DND-41 (cell line): ENCODE results near the gene ERC1.

Experiments
- ATAC-seq: fragments of 200-7000 bp; cut with Tn5 transposase; 3 replicates; pipeline ENCODE4 v1.9.1; 2021; ENCODE audit warnings: low read depth; ENCODE audit not compliant: insufficient read depth
- DNase-seq: peaks from one replicate; pipeline ENCODE4 v3.0.0-alpha.2; 2020
- H2AFZ ChIP-seq: 2 replicates; pipeline ENCODE4 v1.6.0; 2012; ENCODE audit warnings: low read depth, low read length
- H3K27ac ChIP-seq: 2 replicates; pipeline ENCODE4 v1.5.1; 2012; ENCODE audit warnings: low read length, inconsistent platforms
- H3K27me3 ChIP-seq: fragments of 200-600 bp; sonication (generic); 2 replicates; pipeline ENCODE4 v1.6.0; 2012; ENCODE audit warnings: low read length, mild to moderate bottlenecking, inconsistent platforms; ENCODE audit not compliant: insufficient read depth, poor library complexity
- H3K36me3 ChIP-seq: 2 replicates; pipeline ENCODE4 v1.5.1; 2012; ENCODE audit warnings: low read length, inconsistent platforms; ENCODE audit not compliant: insufficient read depth
- H3K4me1 ChIP-seq: 2 replicates; pipeline ENCODE4 v1.5.1; 2012; ENCODE audit warnings: mild to moderate bottlenecking, low read length; ENCODE audit not compliant: insufficient read depth
- H3K4me2 ChIP-seq: 2 replicates; pipeline ENCODE4 v1.6.0; 2012; ENCODE audit warnings: mild to moderate bottlenecking, moderate library complexity, low read length, inconsistent platforms; ENCODE audit not compliant: insufficient read depth
- H3K4me3 ChIP-seq, 2 experiments: fragments of 200-600 bp in 1 of 2; shearing (Covaris generic) in 1 of 2; 2 replicates each; pipeline ENCODE4 v1.5.1; 2012 to 2016; ENCODE audit warnings: inconsistent platforms in 2 of 2, low read length in 2 of 2, mild to moderate bottlenecking in 2 of 2, low read depth in 1 of 2, moderate library complexity in 1 of 2
- H3K79me2 ChIP-seq: 2 replicates; pipeline ENCODE4 v1.6.0; 2012; ENCODE audit warnings: low read length, inconsistent platforms; ENCODE audit not compliant: insufficient read depth
- H3K9ac ChIP-seq: 2 replicates; pipeline ENCODE4 v1.6.0; 2012; ENCODE audit warnings: low read depth, mild to moderate bottlenecking, inconsistent platforms, low read length, moderate library complexity
- H3K9me3 ChIP-seq: 2 replicates; pipeline ENCODE4 v1.5.1; 2012; ENCODE audit warnings: low read length, moderate library complexity, mild to moderate bottlenecking, inconsistent platforms; ENCODE audit not compliant: insufficient read depth, severe bottlenecking
- H4K20me1 ChIP-seq: 2 replicates; pipeline ENCODE4 v1.6.0; 2012; ENCODE audit warnings: low read length; ENCODE audit not compliant: insufficient read depth
- CTCF ChIP-seq: IDR thresholded peaks from 2 replicates; pipeline ENCODE4 v1.5.1; 2012; ENCODE audit warnings: borderline replicate concordance, low read length, moderate library complexity, mild to moderate bottlenecking; ENCODE audit not compliant: poor library complexity, severe bottlenecking; ENCODE audit errors: extremely low read depth
- EZH2 ChIP-seq: IDR thresholded peaks from 3 replicates; pipeline ENCODE4 v1.6.1; 2012; ENCODE audit warnings: borderline replicate concordance, low read depth, mild to moderate bottlenecking, moderate library complexity, low read length, inconsistent platforms; ENCODE audit not compliant: severe bottlenecking

Gene ERC1

GRCh38 chr12:1107669-1108068 lies 116.6 kb downstream of the ERC1 start:
- H3K9me3 ChIP-seq: no peaks in the 10 kb centered on the region
- DNase-seq (no peak), ATAC-seq (no peak)
- no peak overlapping the region for H2AFZ ChIP-seq
- no peaks in the 10 kb centered on the region for H3K4me1 ChIP-seq
- H3K79me2 ChIP-seq: no peaks in the 10 kb centered on the region
- TF ChIP-seq EZH2 (no peak), CTCF (no peak)
- H4K20me1 ChIP-seq: no peaks in the 10 kb centered on the region
- H3K27me3 ChIP-seq: no peaks in the 10 kb centered on the region
- H3K27ac ChIP-seq: no peak overlapping the region
- H3K9ac ChIP-seq: no peak overlapping the region
- H3K4me2 ChIP-seq: no peak overlapping the region
- no peak overlapping the region for H3K4me3 ChIP-seq
- peaks cover 8% of the 10 kb centered on the region for H3K36me3 ChIP-seq

- Histone ChIP-seq H3K4me2 (no peak overlapping the region), H3K9me3 (no peaks in the 10 kb centered on the region), H3K27me3 (no peaks in the 10 kb centered on the region), H3K36me3 (peaks cover 8% of the 10 kb centered on the region), H3K27ac (no peak overlapping the region), H3K79me2 (no peaks in the 10 kb centered on the region), H2AFZ (no peak overlapping the region), H4K20me1 (no peaks in the 10 kb centered on the region), H3K9ac (no peak overlapping the region), H3K4me3 (no peak overlapping the region), H3K4me1 (no peaks in the 10 kb centered on the region)
- ATAC-seq (no peak), DNase-seq (no peak)
- TF ChIP-seq CTCF (no peak), EZH2 (no peak)
Observed at GRCh38 chr12:1108276-1108675, 117.3 kb downstream of the ERC1 start.

GRCh38 chr12:1115484-1116231 lies 124.6 kb downstream of the ERC1 start:
- Histone ChIP-seq H3K27ac (no peak overlapping the region), H2AFZ (no peak overlapping the region), H4K20me1 (no peaks in the 10 kb centered on the region; the same call in 1 of the 2 replicates), H3K4me2 (no peak overlapping the region), H3K9ac (no peak overlapping the region), H3K36me3 (peaks cover 11% of the 10 kb centered on the region), H3K4me3 (no peak overlapping the region), H3K4me1 (no peaks in the 10 kb centered on the region), H3K9me3 (no peaks in the 10 kb centered on the region), H3K79me2 (no peaks in the 10 kb centered on the region), H3K27me3 (no peaks in the 10 kb centered on the region)
- no peak for ATAC-seq
- no peak for TF ChIP-seq EZH2
- no peak for TF ChIP-seq CTCF
- no peak for DNase-seq
